Mucosa of descending colon (tissue), 3 donors: ENCODE measurements around the gene IQCH. TPM values are rescaled to one million over a fixed set of nuclear protein-coding genes. Genes with fewer than 3 reads are reported as not detected.

ENCODE experiments used
- ATAC-seq: fragments of 200-7000 bp; cut with Tn5 transposase; one replicate; pipeline ENCODE4 v1.9.1; 2020; ENCODE audit warnings: mild to moderate bottlenecking, moderate library complexity
- DNase-seq, 3 donors: peaks; one replicate each; pipeline ENCODE4 v3.0.0-alpha.2; 2020
- H3K36me3 ChIP-seq: fragments of 200-600 bp; one replicate; pipeline ENCODE4 v1.8.0; 2021; ENCODE audit warnings: low read depth, mild to moderate bottlenecking
- H3K4me1 ChIP-seq: fragments of 200-600 bp; one replicate; pipeline ENCODE4 v1.8.0; 2021; ENCODE audit warnings: low read depth, mild to moderate bottlenecking
- H3K4me3 ChIP-seq: fragments of 200-600 bp; one replicate; pipeline ENCODE4 v1.8.0; 2021; ENCODE audit warnings: mild to moderate bottlenecking
- H3K9me3 ChIP-seq: fragments of 200-600 bp; one replicate; pipeline ENCODE4 v1.8.0; 2021; ENCODE audit warnings: mild to moderate bottlenecking
- CTCF ChIP-seq: fragments of 200-600 bp; IDR thresholded peaks from one replicate; pipeline ENCODE4 v1.8.0; 2022; ENCODE audit warnings: antibody characterized with exemption, mild to moderate bottlenecking
- intact Hi-C, 2 donors: fragments of 100-400 bp; cut with DNase I in 1 of 2; cut with micrococcal nuclease in 1 of 2; formaldehyde crosslinking; loops; one replicate each; pipeline versions ENCODE4 v1.11.0 to v1.11.1; 2022; cut with DNase I, micrococcal nuclease
- total RNA-seq, 3 donors: library from RNA; stranded (reverse); fragmentation: NEBNext Ultra II Directional in 2 of 3; extraction: Animal tissue kit (Norgen Biotek cat#: 25700) in 2 of 3; gene quantifications; one replicate each; pipeline versions ENCODE4 v1.2.1 to v1.2.4, GENCODE V29; 2021 to 2023
- donor health status: DM: no; HTN: no; CAD: no; lungs with moderate emphysema.
- donor health status: DM: no; HTN: no; CAD: no.
- donor health status: DM: no; HTN: yes; CAD: no.

IQCH gene
- total RNA-seq, 3 donors from 2014 or later, result 2.2 to 3.0 (median 2.2) TPM

GRCh38 chr15:67290319-67290718 lies 35.7 kb downstream of the IQCH start:
- Histone ChIP-seq H3K4me3 (no peak overlapping the region), H3K36me3 (no peaks in the 10 kb centered on the region), H3K9me3 (peaks cover 5% of the 10 kb centered on the region), H3K4me1 (no peaks in the 10 kb centered on the region)
- no peak for TF ChIP-seq CTCF
- ATAC-seq (no peak), DNase-seq (no peak)
- intact Hi-C loops, result no loop called here

DNA sequence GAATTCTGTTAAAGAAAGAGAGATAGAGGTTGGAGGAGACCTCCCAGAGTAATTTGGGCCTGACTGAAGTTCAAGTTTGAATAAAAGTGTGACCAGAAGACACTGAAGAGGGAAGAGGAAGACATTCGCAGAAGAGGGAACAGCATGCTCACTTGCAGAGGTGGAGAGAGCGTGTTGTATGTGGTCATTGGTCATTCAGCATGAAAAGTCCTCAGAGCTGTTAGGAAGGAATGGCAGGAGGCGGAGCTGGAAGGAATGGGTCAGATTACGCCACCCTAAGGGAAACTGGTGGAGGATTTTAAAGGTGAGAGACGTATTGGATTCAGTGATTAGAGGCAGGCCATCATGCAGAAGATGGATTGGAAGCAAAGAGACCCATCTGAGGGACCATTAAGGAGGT lies 41.6 kb downstream of the IQCH start:
- Histone ChIP-seq H3K4me1 (no peaks in the 10 kb centered on the region), H3K4me3 (no peak overlapping the region), H3K36me3 (no peaks in the 10 kb centered on the region), H3K9me3 (no peaks in the 10 kb centered on the region)
- no peak for TF ChIP-seq CTCF
- ATAC-seq, result no peak
- intact Hi-C loops, result no loop called here
- DNase-seq, result no peak

GRCh38 chr15:67296684-67297083 lies 42.1 kb downstream of the IQCH start:
- DNase-seq (no peak), ATAC-seq (no peak)
- no peak for TF ChIP-seq CTCF
- Histone ChIP-seq H3K36me3 (no peaks in the 10 kb centered on the region), H3K4me3 (no peak overlapping the region), H3K4me1 (no peaks in the 10 kb centered on the region), H3K9me3 (no peaks in the 10 kb centered on the region)
- intact Hi-C loops, result no loop called here

- Histone ChIP-seq H3K4me1 (no peaks in the 10 kb centered on the region), H3K36me3 (no peaks in the 10 kb centered on the region), H3K9me3 (no peaks in the 10 kb centered on the region), H3K4me3 (no peak overlapping the region)
- no peak for TF ChIP-seq CTCF
- DNase-seq (no peak), ATAC-seq (no peak)
- intact Hi-C loops, result loop anchor here in 1 of 2 donors (10.0 kb wide), 1 partner anchor 356 kb away; no protein-coding TSS in a partner anchor
Measured at GRCh38 chr15:67300266-67301025, 45.9 kb downstream of the IQCH start.

DNA sequence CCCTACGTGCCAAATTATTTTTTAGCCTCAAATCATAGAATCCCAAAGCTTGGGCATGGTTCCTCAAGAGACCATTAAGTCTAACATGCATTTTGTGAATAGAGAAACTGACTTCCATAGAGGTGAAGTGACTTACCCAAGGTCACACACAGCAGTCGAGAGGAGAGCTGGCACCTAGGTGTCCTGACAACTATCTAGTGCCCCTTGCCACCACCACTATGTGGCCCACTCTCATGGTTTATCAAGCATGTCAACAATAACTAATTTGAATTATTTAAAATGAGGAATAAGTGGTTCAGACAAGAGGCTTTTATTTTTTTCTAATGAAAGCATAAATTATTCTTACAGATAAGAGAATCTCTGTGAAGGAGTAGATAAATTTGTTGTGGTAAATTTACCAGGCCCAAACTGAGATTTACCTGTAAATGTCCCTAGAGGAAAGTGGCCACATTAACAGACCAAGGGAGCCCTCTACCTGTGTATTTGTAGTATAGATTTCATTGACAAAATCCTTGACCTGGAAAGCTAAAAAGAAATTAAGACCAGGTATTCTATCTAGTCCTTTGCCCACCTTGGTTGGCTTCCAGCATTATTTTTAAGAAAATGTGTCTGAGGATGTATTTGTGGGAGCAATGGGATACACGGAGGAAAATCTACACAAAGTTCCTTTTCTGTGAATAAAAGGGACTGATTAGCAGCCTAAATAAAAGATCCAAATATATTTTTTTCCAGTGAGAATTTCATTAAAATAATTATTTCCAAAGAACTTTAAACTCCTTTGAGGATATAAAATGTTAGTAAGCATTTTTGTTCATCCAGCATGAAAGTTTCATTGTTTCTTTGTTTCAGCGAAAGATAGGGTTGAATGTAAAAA lies 49.1 kb downstream of the IQCH start:
- no peaks in the 10 kb centered on the region for H3K9me3 ChIP-seq
- no peaks in the 10 kb centered on the region for H3K36me3 ChIP-seq
- intact Hi-C loops, result loop anchor here (2.0 to 10.0 kb wide), 2 partner anchors 357 to 359 kb away; no protein-coding TSS in a partner anchor
- peak in 1 of 3 donors; percentile 40 for DNase-seq
- peak; percentile 48 for ATAC-seq
- no peaks in the 10 kb centered on the region for H3K4me1 ChIP-seq
- no peak overlapping the region for H3K4me3 ChIP-seq
- TF ChIP-seq CTCF, result no peak
